Thymus (tissue), 11 donors: ENCODE results near the gene CTNNBIP1. TPM values are rescaled to one million over a fixed set of nuclear protein-coding genes. Genes with fewer than 3 reads are reported as not detected.
A peak's percentile ranks its signal among the peaks of the same experiment; 100 is the strongest.

Experiments used
- DNase-seq, 9 donors: peaks; one replicate each; pipeline ENCODE4 v3.0.0-alpha.2; 2013; ENCODE audit warnings: low spot score in 9 of 9, low read depth in 6 of 9, missing footprints in 1 of 9
- H3K27ac ChIP-seq, 2 donors: one replicate each; pipeline ENCODE4 v1.5.1; 2013; ENCODE audit warnings: control low read depth in 1 of 2, low read depth in 1 of 2, low read length in 1 of 2, mild to moderate bottlenecking in 1 of 2, moderate library complexity in 1 of 2
- H3K27me3 ChIP-seq, 2 donors: one replicate each; pipeline ENCODE4 v1.5.1; 2013; ENCODE audit warnings: low read length in 1 of 2; ENCODE audit not compliant: control insufficient read depth in 2 of 2, insufficient read depth in 1 of 2
- H3K36me3 ChIP-seq, 2 donors: one replicate each; pipeline ENCODE4 v1.5.1; 2013; ENCODE audit warnings: low read length in 1 of 2, mild to moderate bottlenecking in 1 of 2, moderate library complexity in 1 of 2; ENCODE audit not compliant: control insufficient read depth in 2 of 2, insufficient read depth in 2 of 2
- H3K4me1 ChIP-seq, 2 donors: one replicate each; pipeline ENCODE4 v1.5.1; 2013; ENCODE audit warnings: low read length in 2 of 2; ENCODE audit not compliant: control insufficient read depth in 2 of 2, insufficient read depth in 2 of 2
- H3K4me3 ChIP-seq, 2 donors: one replicate each; pipeline ENCODE4 v1.5.1; 2013; ENCODE audit warnings: low read length in 2 of 2, control low read depth in 1 of 2, mild to moderate bottlenecking in 1 of 2
- H3K9me3 ChIP-seq, 2 donors: one replicate each; pipeline ENCODE4 v1.5.1; 2013; ENCODE audit warnings: low read length in 1 of 2, mild to moderate bottlenecking in 1 of 2; ENCODE audit not compliant: control insufficient read depth in 2 of 2, insufficient read depth in 1 of 2
- WGBS: extraction: QIAGEN DNeasy Blood & Tissue Kit; methylation state at CpG from one replicate; pipeline ENCODE4 v1.1.7; 2013; 5-methylcytosine and 5-hydroxymethylcytosine counted together
- polyA plus RNA-seq: library from polyadenylated mRNA; stranded (reverse); fragments of 200-250 nt; gene quantifications from one replicate; pipeline ENCODE4 v1.2.3, GENCODE V29; 2013
- total RNA-seq: library from RNA; stranded (reverse); fragments of 120-200 nt; gene quantifications from one replicate; pipeline ENCODE4 v1.2.4, GENCODE V29; 2013
- donor health status: healthy.

Gene CTNNBIP1
- total and polyA plus RNA-seq, 2 donors = 16.7 to 18.5 TPM

GRCh38 chr1:9900142-9901043, 9.7 kb downstream of the CTNNBIP1 start:
- no peaks in the 10 kb centered on the region for H3K36me3 ChIP-seq
- H3K9me3 ChIP-seq = no peaks in the 10 kb centered on the region
- H3K27ac ChIP-seq = peak overlapping the region in 1 of 2 donors; percentile 27
- DNase-seq = peak in 2 of 9 donors; percentile 19 to 35
- peaks cover 4 to 13% of the 10 kb centered on the region in 2 donors for H3K4me1 ChIP-seq
- H3K4me3 ChIP-seq = no peak overlapping the region
- H3K27me3 ChIP-seq = no peaks in the 10 kb centered on the region
- WGBS = 40% methylated on average over 18 of the region's 18 CpGs

GRCh38 chr1:9894115-9894514, 16.0 kb downstream of the CTNNBIP1 start:
- no peak overlapping the region for H3K4me3 ChIP-seq
- no peak for DNase-seq
- 95% methylated on average over 3 of the region's 3 CpGs for WGBS
- peak overlapping the region in 1 of 2 donors; percentile 47 for H3K27ac ChIP-seq
- no peaks in the 10 kb centered on the region for H3K36me3 ChIP-seq
- H3K9me3 ChIP-seq = peaks cover 0 to 5% of the 10 kb centered on the region in 2 donors
- no peaks in the 10 kb centered on the region for H3K27me3 ChIP-seq
- peaks cover 11 to 34% of the 10 kb centered on the region in 2 donors for H3K4me1 ChIP-seq

- H3K36me3 ChIP-seq = peaks cover 0 to 3% of the 10 kb centered on the region in 2 donors
- no peak overlapping the region for H3K4me3 ChIP-seq
- no peaks in the 10 kb centered on the region for H3K27me3 ChIP-seq
- H3K27ac ChIP-seq = peak overlapping the region; percentile 65 to 68
- no peak for DNase-seq
- 62% methylated on average over 14 of the region's 14 CpGs for WGBS
- H3K9me3 ChIP-seq = peaks cover 0 to 5% of the 10 kb centered on the region in 2 donors
- H3K4me1 ChIP-seq = peaks cover 11 to 41% of the 10 kb centered on the region in 2 donors
Observed at GRCh38 chr1:9892563-9893528, 17.2 kb downstream of the CTNNBIP1 start.

GRCh38 chr1:9891207-9891606, 18.9 kb downstream of the CTNNBIP1 start:
- H3K4me1 ChIP-seq = peaks cover 11 to 41% of the 10 kb centered on the region in 2 donors

GRCh38 chr1:9890224-9890731, 19.8 kb downstream of the CTNNBIP1 start:
- peak in 1 of 9 donors; percentile 35 for DNase-seq
- H3K9me3 ChIP-seq = peaks cover 0 to 5% of the 10 kb centered on the region in 2 donors
- peaks cover 0 to 3% of the 10 kb centered on the region in 2 donors for H3K36me3 ChIP-seq
- WGBS = 27% methylated on average over 6 of the region's 6 CpGs
- peak overlapping the region; percentile 57 to 65 for H3K27ac ChIP-seq
- no peaks in the 10 kb centered on the region for H3K27me3 ChIP-seq
- H3K4me3 ChIP-seq = no peak overlapping the region
- H3K4me1 ChIP-seq = peaks cover 11 to 41% of the 10 kb centered on the region in 2 donors

More at GRCh38 chr1:9891207-9891606, 18.9 kb downstream of the CTNNBIP1 start:
- H3K27me3 ChIP-seq = no peaks in the 10 kb centered on the region
- WGBS = 95% methylated on average over 5 of the region's 5 CpGs
- no peak for DNase-seq
- H3K27ac ChIP-seq = peak overlapping the region in 1 of 2 donors; percentile 11
- H3K9me3 ChIP-seq = peaks cover 0 to 5% of the 10 kb centered on the region in 2 donors
- no peak overlapping the region for H3K4me3 ChIP-seq
- H3K36me3 ChIP-seq = peaks cover 0 to 3% of the 10 kb centered on the region in 2 donors

- H3K4me1 ChIP-seq = peaks cover 11 to 41% of the 10 kb centered on the region in 2 donors
- H3K4me3 ChIP-seq = no peak overlapping the region
- H3K9me3 ChIP-seq = peaks cover 0 to 5% of the 10 kb centered on the region in 2 donors
- WGBS = 70% methylated on average over 8 of the region's 8 CpGs
- H3K27me3 ChIP-seq = no peaks in the 10 kb centered on the region
- no peak for DNase-seq
- H3K27ac ChIP-seq = peak overlapping the region in 1 of 2 donors; percentile 5
- H3K36me3 ChIP-seq = peaks cover 0 to 6% of the 10 kb centered on the region in 2 donors
Observed at GRCh38 chr1:9889411-9889810, 20.7 kb downstream of the CTNNBIP1 start.

- H3K27ac ChIP-seq = peak overlapping the region in 1 of 2 donors; percentile 31
- H3K9me3 ChIP-seq = peaks cover 0 to 5% of the 10 kb centered on the region in 2 donors
- WGBS = 95% methylated on average over 9 of the region's 9 CpGs
- peaks cover 11 to 41% of the 10 kb centered on the region in 2 donors for H3K4me1 ChIP-seq
- H3K4me3 ChIP-seq = no peak overlapping the region
- peaks cover 2 to 6% of the 10 kb centered on the region in 2 donors for H3K36me3 ChIP-seq
- no peak for DNase-seq
- H3K27me3 ChIP-seq = no peaks in the 10 kb centered on the region
Observed at GRCh38 chr1:9888886-9889285, 21.2 kb downstream of the CTNNBIP1 start.

GRCh38 chr1:9887070-9887469, 23.0 kb downstream of the CTNNBIP1 start:
- 97% methylated on average over 4 of the region's 4 CpGs for WGBS
- Histone ChIP-seq H3K27ac (no peak overlapping the region), H3K4me1 (peaks cover 11 to 43% of the 10 kb centered on the region in 2 donors), H3K36me3 (peaks cover 2 to 11% of the 10 kb centered on the region in 2 donors), H3K4me3 (no peak overlapping the region), H3K9me3 (peaks cover 0 to 5% of the 10 kb centered on the region in 2 donors), H3K27me3 (no peaks in the 10 kb centered on the region)
- DNase-seq = no peak
